HUES6 (cell line): ENCODE data around the gene ZNF771.
A peak's percentile ranks its signal among the peaks of the same experiment; 100 is the strongest.
"Not testable (repeated sequence)": the region's sequence is repeated elsewhere in the genome, so short reads cannot be mapped to it uniquely, and the experiment has no call there.

Experiments used
- H3K27ac ChIP-seq: 2 replicates; pipeline ENCODE4 v1.7.0; 2013; ENCODE audit warnings: low read depth, mild to moderate bottlenecking, low read length, inconsistent platforms
- H3K27me3 ChIP-seq: 2 replicates; pipeline ENCODE4 v1.6.1; 2013; ENCODE audit warnings: low read length; ENCODE audit not compliant: control insufficient read depth, insufficient read depth
- H3K36me3 ChIP-seq: 2 replicates; pipeline ENCODE4 v1.6.1; 2013; ENCODE audit warnings: low read length; ENCODE audit not compliant: control insufficient read depth, insufficient read depth
- H3K4me1 ChIP-seq: 2 replicates; pipeline ENCODE4 v1.6.1; 2013; ENCODE audit warnings: low read length; ENCODE audit not compliant: control insufficient read depth, insufficient read depth
- H3K4me3 ChIP-seq: 2 replicates; pipeline ENCODE4 v1.5.1; 2013; ENCODE audit warnings: low read depth, low read length
- H3K9ac ChIP-seq: one replicate; pipeline ENCODE4 v1.6.1; 2013; ENCODE audit warnings: mild to moderate bottlenecking, low read length
- H3K9me3 ChIP-seq: 2 replicates; pipeline ENCODE4 v1.6.1; 2013; ENCODE audit warnings: low read depth, low read length; ENCODE audit not compliant: control insufficient read depth, insufficient read depth

ZNF771 gene

DNA sequence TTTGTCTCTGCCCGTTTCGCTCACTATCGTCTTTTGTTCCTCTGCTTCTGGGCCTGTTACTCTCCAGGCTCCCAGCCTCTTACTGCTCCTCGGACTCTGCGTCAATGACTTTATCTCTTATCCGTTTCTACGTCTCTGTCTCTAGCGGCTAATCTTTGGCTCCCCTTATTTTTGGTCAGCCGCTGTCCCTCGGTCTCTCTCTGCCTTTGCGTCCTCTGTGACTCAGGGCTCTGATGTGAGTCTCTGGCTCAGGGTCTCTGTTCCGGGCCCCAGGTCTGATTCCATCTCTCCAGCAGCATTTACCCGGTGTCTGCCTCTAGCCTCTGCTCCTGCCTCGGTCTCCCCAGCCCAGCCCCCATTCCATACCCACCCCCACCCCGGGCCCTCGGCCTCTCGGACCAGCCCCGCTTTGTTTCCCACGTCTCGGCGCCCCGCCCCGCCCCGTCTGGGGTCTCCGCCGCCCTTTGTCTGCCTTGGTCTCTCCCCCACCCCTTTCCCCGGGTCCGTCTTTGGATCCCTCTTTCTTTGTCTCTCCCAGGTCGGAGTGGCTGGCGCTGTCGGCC lies 12.7 kb upstream of the ZNF771 start:
- Histone ChIP-seq H3K4me1 (peaks cover 20% of the 10 kb centered on the region), H3K36me3 (peaks cover 21% of the 10 kb centered on the region), H3K27ac (peak overlapping the region; percentile 97)

DNA sequence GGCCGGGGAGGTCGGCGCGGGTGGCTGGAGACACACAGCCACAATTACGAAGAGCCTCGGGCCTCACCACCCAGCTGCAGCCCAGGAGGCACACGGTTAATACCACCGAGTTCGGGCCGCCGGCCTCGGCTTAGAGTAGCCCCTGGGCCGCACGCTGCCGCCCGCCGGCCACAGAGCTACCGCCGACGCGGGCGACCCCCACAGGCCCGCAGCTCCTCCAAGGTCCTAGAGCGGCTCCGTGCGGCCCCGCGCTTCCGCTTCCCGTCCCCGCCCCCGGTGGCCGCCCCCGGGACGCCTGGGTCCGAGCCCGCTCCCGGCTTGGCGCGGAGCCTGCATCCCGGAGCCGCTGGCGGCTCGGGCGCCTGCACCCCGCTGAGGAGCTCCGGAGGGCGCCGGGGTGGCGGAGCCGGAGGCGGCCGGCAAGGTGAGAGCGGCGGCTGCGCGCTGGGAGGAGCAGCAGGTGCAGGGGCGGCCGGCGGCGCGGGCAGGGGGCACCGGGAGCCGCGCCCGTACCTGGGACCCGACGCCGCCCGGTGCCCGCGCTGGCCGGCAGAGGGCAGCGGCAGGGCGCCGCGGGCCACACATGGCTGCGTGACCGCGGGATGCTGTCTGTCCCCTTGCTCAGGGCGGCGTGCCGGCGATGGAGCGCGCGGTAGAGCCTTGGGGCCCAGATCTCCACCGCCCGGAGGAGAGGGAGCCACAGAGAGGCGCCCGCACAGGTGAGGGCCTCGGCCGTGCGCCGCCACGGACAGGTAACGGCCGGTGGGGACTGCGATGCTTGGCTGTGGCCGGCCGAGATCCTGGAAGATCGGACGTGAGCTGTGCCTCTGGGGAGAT lies 12.0 kb upstream of the ZNF771 start, which contains the start of gene ZNF48:
Gene ZNF48 (plus strand): TSS at position 266 of the 837 bp plus-strand sequence. CDS start 375 bp downstream, at position 641.
- Histone ChIP-seq H3K9ac (peak within 1 kb of the TSS; percentile 93), H3K9me3 (no peaks in the 10 kb centered on the region), H3K27me3 (no peaks in the 10 kb centered on the region), H3K4me3 (peak within 1 kb of the TSS; percentile 91), H3K27ac (peak within 1 kb of the TSS; percentile 97), H3K4me1 (peaks cover 22% of the 10 kb centered on the region), H3K36me3 (peaks cover 21% of the 10 kb centered on the region)

More for the DNA sequence above, 12.7 kb upstream of the ZNF771 start:
- Histone ChIP-seq H3K9me3 (no peaks in the 10 kb centered on the region), H3K27me3 (no peaks in the 10 kb centered on the region), H3K9ac (peak overlapping the region; percentile 93), H3K4me3 (peak overlapping the region; percentile 91)

DNA sequence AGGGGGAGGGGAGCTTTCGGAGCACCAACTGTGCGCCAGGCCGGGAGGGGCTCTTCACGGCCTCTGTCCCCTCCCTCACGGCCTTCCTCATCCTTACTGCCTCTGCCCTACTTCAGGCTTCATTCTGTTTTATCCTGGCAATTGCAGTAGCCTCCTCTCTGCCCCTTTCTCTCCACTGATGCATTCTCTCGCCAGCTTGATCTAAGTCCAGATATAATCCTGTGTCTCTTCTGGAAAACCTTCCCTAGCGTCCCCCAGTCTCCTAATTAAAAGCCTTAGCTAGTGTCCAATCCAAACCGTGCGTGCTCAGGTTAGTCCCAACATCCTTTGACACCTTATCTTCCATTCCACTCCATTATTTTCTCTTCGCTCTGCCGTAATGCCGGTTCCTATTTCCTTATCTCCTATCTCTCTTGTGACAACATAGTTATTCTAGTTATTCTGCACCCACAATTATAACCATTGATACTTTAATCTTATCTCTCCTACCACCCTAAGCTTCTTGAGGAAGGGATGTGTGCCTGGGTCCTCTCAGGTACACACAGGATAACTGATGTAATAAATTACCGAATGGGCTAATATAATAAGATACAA lies 11.3 kb upstream of the ZNF771 start:
- H3K4me3 ChIP-seq, result peak overlapping the region; percentile 91
- peak overlapping the region; percentile 93 for H3K9ac ChIP-seq
- H3K27ac ChIP-seq, result peak overlapping the region; percentile 66; the same call in 1 of the 2 replicates
- H3K4me1 ChIP-seq, result peaks cover 22% of the 10 kb centered on the region
- H3K36me3 ChIP-seq, result peaks cover 21% of the 10 kb centered on the region
- H3K9me3 ChIP-seq, result no peaks in the 10 kb centered on the region
- no peaks in the 10 kb centered on the region for H3K27me3 ChIP-seq

DNA sequence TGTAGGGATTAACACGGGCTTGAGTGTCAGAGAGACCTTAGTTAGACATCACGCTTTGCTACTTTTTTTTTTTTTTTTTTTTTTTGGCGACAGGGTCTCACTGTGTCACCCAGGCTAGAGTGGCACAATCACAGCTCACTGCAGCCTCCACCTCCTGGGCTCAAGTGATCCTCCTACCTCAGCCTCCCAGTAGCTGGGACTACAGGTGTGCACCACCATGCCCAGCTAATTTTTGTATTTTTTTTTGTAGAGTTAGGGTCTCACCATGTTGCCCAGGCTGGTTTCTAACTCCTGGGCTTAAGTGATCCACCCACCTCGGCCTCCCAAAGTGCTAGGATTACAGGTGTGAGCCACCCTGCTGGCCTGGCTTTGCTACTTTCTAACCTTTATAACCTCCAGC lies 10.8 kb upstream of the ZNF771 start:
- not testable (repeated sequence) for H3K9ac ChIP-seq, H3K9me3 ChIP-seq, H3K27ac ChIP-seq, H3K27me3 ChIP-seq
- Histone ChIP-seq H3K4me3 (peak overlapping the region; percentile 91), H3K4me1 (peaks cover 24% of the 10 kb centered on the region), H3K36me3 (peaks cover 21% of the 10 kb centered on the region)

DNA sequence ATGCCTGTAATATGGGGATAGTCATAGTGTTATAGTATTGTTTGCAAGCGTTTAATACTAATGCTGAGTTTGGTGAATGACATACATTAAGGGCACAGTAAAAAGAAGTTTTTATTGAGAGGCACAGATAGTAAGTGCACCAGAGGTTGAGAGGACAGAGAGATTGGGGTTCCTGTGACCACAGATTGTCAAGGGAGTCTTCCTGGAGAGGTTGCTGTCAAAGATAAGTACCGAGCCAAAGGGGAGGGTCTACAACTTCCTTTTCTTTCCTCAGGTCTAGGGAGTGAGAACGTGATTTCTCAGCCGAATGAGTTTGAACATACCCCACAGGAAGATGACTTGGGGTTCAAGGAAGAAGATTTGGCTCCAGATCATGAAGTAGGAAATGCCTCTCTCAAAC lies 10.3 kb upstream of the ZNF771 start:
- Histone ChIP-seq H3K9ac (no peak overlapping the region), H3K27ac (no peak overlapping the region), H3K9me3 (no peaks in the 10 kb centered on the region), H3K4me3 (no peak overlapping the region), H3K4me1 (peaks cover 27% of the 10 kb centered on the region), H3K27me3 (no peaks in the 10 kb centered on the region), H3K36me3 (peaks cover 21% of the 10 kb centered on the region)

DNA sequence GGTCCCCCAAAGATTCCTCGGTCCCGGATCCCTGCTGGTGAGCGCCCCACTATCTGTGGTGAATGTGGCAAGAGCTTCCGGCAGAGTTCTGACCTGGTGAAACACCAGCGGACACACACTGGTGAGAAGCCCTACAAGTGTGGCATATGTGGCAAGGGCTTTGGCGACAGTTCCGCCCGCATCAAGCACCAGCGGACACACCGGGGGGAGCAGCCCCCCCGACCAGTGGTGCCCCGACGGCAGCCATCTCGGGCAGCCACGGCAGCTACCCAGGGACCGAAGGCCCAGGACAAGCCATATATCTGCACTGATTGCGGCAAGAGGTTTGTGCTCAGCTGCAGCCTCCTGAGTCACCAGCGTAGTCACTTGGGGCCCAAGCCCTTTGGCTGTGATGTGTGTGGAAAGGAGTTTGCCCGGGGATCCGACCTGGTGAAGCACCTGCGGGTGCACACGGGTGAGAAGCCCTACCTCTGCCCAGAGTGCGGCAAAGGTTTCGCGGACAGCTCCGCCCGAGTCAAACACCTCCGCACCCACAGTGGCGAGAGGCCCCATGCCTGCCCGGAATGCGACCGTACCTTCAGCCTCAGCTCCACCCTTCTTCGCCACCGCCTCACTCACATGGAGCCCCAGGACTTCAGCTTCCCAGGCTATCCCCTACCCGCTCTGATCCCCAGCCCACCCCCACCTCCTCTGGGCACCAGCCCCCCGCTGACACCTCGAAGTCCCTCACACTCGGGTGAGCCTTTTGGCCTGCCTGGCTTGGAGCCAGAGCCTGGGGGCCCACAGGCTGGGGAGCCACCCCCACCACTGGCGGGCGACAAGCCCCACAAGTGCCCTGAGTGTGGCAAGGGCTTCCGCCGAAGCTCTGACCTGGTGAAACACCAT lies 9.4 kb upstream of the ZNF771 start:
- Histone ChIP-seq H3K9ac (peak overlapping the region; percentile 25), H3K9me3 (no peaks in the 10 kb centered on the region), H3K4me3 (no peak overlapping the region), H3K4me1 (peaks cover 27% of the 10 kb centered on the region), H3K27ac (no peak overlapping the region), H3K36me3 (peaks cover 21% of the 10 kb centered on the region), H3K27me3 (no peaks in the 10 kb centered on the region)

DNA sequence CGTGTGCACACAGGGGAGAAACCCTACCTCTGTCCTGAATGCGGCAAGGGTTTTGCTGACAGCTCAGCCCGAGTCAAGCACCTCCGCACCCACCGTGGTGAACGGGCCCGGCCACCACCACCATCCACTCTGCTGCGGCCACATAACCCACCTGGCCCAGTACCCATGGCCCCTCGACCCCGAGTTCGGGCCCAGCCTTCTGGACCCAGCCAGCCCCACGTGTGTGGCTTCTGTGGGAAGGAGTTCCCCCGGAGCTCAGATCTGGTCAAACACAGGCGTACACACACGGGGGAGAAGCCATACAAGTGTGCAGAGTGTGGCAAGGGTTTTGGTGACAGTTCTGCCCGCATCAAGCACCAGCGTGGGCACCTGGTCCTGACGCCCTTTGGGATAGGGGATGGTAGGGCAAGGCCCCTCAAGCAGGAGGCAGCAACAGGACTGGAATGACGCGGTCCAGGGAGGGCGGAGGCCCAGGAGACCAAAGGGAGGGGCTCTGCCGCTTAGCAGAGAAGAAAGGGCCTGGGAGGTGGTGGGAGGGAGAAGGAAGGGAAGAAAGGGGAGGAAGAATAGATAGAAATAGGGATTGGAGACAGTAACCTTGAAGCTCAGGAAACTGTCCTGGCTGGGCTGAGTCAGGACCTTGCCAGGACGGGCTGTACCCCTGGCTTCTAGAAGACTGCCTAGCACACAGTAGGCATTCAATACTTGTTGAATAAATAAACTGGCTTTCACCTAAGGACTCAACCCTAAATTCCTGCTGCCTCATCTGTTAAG lies 8.6 kb upstream of the ZNF771 start:
- H3K4me1 ChIP-seq, result peaks cover 27% of the 10 kb centered on the region
- H3K4me3 ChIP-seq, result no peak overlapping the region
- no peak overlapping the region; the same call in 1 of the 2 replicates for H3K27ac ChIP-seq
- H3K9ac ChIP-seq, result peak overlapping the region; percentile 98
- H3K9me3 ChIP-seq, result no peaks in the 10 kb centered on the region
- no peaks in the 10 kb centered on the region for H3K27me3 ChIP-seq
- H3K36me3 ChIP-seq, result peaks cover 21% of the 10 kb centered on the region

DNA sequence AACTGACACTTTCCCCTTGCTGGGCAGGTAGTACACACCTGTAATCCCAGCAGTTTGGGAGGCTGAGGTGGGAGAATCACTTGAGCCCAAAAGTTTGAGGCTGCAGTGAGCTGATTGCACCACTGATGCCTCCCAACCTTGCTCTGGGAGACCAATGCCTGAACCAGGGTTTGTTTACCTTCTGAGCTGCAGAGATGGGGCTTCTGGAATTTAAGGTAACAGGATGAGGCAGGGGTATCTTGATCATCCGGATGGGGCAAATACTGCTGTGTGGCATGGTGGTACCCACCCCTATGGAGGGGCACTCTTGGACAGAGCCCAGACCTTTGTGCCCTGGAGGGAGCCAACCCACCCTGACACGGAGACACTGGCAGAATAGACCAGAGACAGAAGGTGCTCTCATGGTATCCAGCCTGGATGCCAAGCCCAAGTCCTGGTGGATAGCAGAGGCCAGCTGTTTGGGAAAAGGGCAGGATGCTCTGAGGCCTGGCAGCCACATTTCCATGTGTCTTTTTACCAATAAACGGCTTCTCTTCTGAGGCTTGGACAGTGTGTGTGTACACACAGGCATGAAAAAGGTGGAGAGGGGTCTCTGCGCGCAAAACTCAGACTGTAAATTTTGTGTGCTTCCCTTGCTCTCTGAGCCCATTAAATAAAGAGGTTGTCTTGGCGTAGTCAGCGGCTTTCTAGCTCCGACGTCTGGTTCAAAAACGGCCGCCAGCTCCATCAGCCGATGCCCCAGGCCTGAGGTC lies 7.8 kb upstream of the ZNF771 start:
- no peaks in the 10 kb centered on the region for H3K9me3 ChIP-seq
- peaks cover 20% of the 10 kb centered on the region for H3K4me1 ChIP-seq
- H3K4me3 ChIP-seq, result peak overlapping the region; percentile 58
- peak overlapping the region; percentile 98 for H3K9ac ChIP-seq
- H3K36me3 ChIP-seq, result peaks cover 21% of the 10 kb centered on the region
- no peaks in the 10 kb centered on the region for H3K27me3 ChIP-seq
- peak overlapping the region; percentile 93; the same call in 1 of the 2 replicates for H3K27ac ChIP-seq

DNA sequence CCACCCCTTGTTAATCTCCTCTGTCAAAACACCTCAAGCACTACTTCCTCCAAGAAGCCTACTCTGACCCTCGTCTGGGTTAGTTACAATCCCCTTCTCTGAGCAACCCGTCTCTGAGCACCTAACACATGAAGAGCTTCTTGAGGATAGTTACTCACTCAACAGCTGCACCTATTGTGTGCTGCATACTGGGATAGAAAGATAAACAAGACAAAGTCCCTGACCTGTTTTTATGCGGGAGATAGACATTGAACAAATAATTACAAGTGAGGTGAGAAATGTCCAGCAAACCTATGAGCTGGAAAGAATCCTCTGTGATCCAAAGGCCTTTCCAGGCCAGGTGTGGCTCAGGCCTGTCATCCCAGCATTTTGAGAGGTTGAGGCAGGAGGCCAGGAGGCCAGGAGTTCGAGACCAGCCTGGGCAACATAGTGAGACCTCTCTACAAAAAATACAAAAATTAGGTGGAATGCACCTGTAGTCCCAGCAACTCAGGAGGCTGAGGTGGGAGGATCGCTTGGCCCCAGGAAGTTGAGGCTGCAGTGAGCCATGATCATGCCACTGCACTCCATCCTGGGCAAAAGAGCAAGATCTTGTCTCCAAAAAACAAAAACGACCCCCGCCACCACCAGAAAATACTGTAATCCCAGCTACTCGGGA lies 5.5 kb upstream of the ZNF771 start:
- H3K27ac ChIP-seq, result no peak overlapping the region
- no peak overlapping the region for H3K9ac ChIP-seq
- peaks cover 20% of the 10 kb centered on the region for H3K36me3 ChIP-seq
- H3K9me3 ChIP-seq, result no peaks in the 10 kb centered on the region
- H3K27me3 ChIP-seq, result no peaks in the 10 kb centered on the region
- H3K4me1 ChIP-seq, result peaks cover 22% of the 10 kb centered on the region
- no peak overlapping the region for H3K4me3 ChIP-seq
